Measurements from ENCODE around the gene ZC3HAV1. TPM values are rescaled to one million over a fixed set of nuclear protein-coding genes. Genes with fewer than 3 reads are reported as not detected.

Gene ZC3HAV1
- total and polyA plus RNA-seq, 2 of the 13 experiments (the other 11 are each of a cell fraction or from before 2014, with no cell fraction given), result 12.7 to 23.7 TPM

DNA sequence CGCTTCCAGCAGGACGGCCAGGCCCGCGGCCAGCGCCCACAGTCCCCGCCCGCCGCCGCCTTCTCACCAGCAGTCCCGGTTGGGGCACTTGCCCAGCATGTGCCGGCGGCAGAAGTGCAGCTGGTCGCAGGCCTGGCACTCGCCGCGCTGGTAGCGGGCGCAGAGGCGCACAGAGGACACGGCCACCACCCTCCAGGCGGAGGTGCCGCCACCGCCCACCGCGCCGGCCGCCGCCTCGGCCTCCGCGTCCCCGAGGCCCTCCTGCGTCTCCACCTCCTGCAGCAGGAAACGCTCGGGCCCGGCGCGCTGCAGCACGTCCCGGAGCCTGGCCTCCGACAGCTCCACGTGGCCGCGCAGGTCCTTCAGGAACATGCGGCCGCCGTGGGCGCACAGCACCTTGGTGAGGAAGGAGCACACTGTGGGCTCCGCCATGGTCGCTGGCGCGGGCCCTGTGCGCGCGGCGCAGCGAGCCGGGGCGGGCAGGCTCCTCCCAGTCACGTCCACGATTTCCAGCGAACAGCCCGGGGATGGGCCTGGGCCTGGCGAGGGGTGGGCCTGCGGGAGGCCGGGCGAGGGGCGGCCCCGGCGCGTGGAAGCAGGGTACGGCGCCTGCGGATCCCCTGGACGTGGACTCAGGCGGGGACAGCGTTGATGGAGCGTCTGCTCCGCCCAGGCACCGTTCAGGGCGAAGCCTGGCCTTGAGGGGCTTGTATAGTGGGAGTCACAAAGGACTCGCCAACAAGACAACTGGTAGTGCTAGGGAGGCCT lies 73.8 kb downstream of the ZC3HAV1 start, which contains the start of gene ZC3HAV1L (continued):
- TF ChIP-seq, protein P1, sequence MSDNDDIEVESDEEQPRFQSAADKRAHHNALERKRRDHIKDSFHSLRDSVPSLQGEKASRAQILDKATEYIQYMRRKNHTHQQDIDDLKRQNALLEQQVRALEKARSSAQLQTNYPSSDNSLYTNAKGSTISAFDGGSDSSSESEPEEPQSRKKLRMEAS (IDR thresholded peaks at IDR 0.05), result peak; percentile 80
- TF ChIP-seq MTA1 (CRISPR knock-in tag; IDR thresholded peaks at IDR 0.05; ENCODE audit: borderline replicate concordance) (peak; percentile 62; the same call in 1 of the 2 replicates), EP300 (IDR thresholded peaks at IDR 0.05; ENCODE audit: low read depth in 2 of 2, low read length in 2 of 2) (no peak), EP300 (CRISPR knock-in tag; IDR thresholded peaks at IDR 0.05; ENCODE audit: borderline replicate concordance) (no peak), SPEN (CRISPR knock-in tag; IDR thresholded peaks at IDR 0.05; ENCODE audit: low read depth) (peak; percentile 60), RAD21 (CRISPR knock-in tag; IDR thresholded peaks at IDR 0.05) (no peak), MIER2 (CRISPR knock-in tag; IDR thresholded peaks at IDR 0.05) (no peak), HMG20B (CRISPR knock-in tag; conservative IDR thresholded peaks at IDR 0.05) (no peak), HES4 (CRISPR knock-in tag; IDR thresholded peaks at IDR 0.05; ENCODE audit: borderline replicate concordance) (0 out of 2 replicates have a peak, but pooled peaks have one; percentile 27), NR2C2 (CRISPR knock-in tag; IDR thresholded peaks at IDR 0.05; ENCODE audit: borderline replicate concordance) (no peak), ATF7 (IDR thresholded peaks at IDR 0.05) (no peak), ATF7 (CRISPR knock-in tag; IDR thresholded peaks at IDR 0.05) (no peak), JDP2 (CRISPR knock-in tag; IDR thresholded peaks at IDR 0.05; ENCODE audit: borderline replicate concordance) (no peak), ZFP37 (CRISPR knock-in tag; IDR thresholded peaks at IDR 0.05; ENCODE audit: borderline replicate concordance) (no peak), ZNF761 (CRISPR knock-in tag; conservative IDR thresholded peaks at IDR 0.05) (0 out of 2 replicates have a peak, but pooled peaks have one; percentile 51), SRSF9 (IDR thresholded peaks at IDR 0.05; ENCODE audit: borderline replicate concordance, insufficient read depth, low read depth, low read length, poor library complexity, severe bottlenecking) (no peak)
- TF ChIP-seq, protein P2, sequence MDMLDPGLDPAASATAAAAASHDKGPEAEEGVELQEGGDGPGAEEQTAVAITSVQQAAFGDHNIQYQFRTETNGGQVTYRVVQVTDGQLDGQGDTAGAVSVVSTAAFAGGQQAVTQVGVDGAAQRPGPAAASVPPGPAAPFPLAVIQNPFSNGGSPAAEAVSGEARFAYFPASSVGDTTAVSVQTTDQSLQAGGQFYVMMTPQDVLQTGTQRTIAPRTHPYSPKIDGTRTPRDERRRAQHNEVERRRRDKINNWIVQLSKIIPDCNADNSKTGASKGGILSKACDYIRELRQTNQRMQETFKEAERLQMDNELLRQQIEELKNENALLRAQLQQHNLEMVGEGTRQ (IDR thresholded peaks at IDR 0.05; ENCODE audit: low read depth, low read length), result no peak
- TF ChIP-seq, protein P2 (CRISPR knock-in tag; IDR thresholded peaks at IDR 0.05; ENCODE audit: borderline replicate concordance), result no peak
- TF ChIP-seq, protein P3, sequence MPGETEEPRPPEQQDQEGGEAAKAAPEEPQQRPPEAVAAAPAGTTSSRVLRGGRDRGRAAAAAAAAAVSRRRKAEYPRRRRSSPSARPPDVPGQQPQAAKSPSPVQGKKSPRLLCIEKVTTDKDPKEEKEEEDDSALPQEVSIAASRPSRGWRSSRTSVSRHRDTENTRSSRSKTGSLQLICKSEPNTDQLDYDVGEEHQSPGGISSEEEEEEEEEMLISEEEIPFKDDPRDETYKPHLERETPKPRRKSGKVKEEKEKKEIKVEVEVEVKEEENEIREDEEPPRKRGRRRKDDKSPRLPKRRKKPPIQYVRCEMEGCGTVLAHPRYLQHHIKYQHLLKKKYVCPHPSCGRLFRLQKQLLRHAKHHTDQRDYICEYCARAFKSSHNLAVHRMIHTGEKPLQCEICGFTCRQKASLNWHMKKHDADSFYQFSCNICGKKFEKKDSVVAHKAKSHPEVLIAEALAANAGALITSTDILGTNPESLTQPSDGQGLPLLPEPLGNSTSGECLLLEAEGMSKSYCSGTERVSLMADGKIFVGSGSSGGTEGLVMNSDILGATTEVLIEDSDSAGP (CRISPR knock-in tag; IDR thresholded peaks at IDR 0.05; ENCODE audit: borderline replicate concordance), result peak; percentile 73
- TF ChIP-seq, protein P4, sequence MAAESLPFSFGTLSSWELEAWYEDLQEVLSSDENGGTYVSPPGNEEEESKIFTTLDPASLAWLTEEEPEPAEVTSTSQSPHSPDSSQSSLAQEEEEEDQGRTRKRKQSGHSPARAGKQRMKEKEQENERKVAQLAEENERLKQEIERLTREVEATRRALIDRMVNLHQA (CRISPR knock-in tag; IDR thresholded peaks at IDR 0.05), result no peak
- TF ChIP-seq, protein P5, sequence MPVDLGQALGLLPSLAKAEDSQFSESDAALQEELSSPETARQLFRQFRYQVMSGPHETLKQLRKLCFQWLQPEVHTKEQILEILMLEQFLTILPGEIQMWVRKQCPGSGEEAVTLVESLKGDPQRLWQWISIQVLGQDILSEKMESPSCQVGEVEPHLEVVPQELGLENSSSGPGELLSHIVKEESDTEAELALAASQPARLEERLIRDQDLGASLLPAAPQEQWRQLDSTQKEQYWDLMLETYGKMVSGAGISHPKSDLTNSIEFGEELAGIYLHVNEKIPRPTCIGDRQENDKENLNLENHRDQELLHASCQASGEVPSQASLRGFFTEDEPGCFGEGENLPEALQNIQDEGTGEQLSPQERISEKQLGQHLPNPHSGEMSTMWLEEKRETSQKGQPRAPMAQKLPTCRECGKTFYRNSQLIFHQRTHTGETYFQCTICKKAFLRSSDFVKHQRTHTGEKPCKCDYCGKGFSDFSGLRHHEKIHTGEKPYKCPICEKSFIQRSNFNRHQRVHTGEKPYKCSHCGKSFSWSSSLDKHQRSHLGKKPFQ (CRISPR knock-in tag; IDR thresholded peaks at IDR 0.05; ENCODE audit: insufficient replicate concordance), result no peak
- TF ChIP-seq, protein P6, sequence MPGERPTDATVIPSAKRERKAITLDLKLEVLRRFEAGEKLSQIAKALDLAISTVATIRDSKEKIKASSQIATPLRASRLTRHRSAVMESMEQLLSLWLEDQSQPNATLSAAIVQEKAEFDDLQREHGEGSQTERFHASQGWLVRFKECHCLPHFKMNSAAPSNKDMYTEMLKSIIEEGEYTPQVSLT (CRISPR knock-in tag; IDR thresholded peaks at IDR 0.05; ENCODE audit: borderline replicate concordance, low read depth), result no peak
